Measurements from ENCODE around the gene PARS2. TPM values are rescaled to one million over a fixed set of nuclear protein-coding genes. Genes with fewer than 3 reads are reported as not detected.

PARS2 gene
- total RNA-seq, 4 donors from 2014 or later = 2.2 to 6.4 (median 5.6) TPM

DNA sequence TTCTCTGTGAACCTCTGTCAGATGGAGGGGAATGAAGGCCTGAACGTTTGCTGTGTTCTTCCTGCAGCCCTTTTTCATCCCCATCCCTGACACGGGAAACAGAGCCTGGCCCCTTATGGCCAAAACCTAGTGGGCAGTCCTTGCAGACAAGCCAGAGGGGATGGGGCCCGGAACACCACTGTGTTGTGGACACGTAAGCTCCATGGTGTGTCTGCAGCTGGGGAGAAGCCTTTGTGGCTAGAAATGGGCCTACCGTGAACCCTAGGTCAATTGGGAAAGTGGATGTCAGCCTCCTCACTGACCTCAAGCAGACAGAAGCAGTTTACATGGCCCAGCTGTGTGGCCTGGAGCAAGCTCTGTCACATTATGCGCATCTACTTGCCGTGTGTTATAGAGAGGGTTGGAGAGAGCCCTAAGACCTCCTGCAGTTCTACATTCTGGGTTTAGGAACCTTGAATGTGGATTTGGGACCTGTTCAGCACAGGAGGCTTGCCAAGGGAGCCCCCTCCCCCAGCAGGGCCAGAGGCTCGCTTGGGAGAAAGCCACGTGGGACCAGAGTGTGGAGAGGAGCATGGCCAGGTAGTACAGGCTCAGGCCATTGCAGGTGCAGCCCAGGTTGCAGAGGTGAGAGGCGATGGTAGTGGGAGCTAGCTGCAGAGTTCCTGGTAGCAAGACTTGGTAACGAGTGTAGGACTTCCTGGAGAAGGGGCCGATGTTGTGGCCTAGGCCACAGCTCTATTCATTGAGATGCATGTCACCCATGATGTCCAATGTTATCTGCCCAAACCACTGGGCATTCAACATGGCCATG is 20.7 kb downstream of the PARS2 start:
- H3K27ac ChIP-seq = no peak overlapping the region

DNA sequence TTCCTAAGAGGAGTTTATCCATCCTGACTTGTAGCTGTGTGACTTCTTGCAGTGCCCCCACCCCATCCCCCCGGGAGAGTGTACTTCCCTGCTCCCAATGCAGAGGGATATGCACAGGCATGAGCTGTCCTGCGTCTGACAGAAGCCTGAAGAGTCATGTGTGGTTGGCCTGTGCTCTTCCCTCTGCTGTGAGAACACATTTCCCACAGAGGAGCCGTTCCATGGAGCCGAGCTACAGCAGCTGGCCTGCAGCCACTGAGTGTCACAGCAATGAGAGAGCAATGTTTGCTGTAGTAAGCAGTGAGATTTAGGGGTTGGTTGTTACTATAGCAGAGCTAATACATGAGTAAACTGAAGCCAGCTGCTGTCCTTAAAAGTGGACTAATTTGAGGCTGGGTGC is 22.0 kb downstream of the PARS2 start:
- WGBS, 2 donors (ENCODE audit: low coverage in 1 of 2) = 40 to 80% methylated on average over 1 of the region's 4 CpGs
- Histone ChIP-seq H3K27ac (no peak overlapping the region), H3K4me3 (no peak overlapping the region), H3K4me1 (no peaks in the 10 kb centered on the region), H3K36me3 (peaks cover 0 to 72% of the 10 kb centered on the region in 2 donors), H3K9me3 (no peaks in the 10 kb centered on the region), H3K27me3 (no peaks in the 10 kb centered on the region)
- TF ChIP-seq POLR2AphosphoS5 (IDR thresholded peaks at IDR 0.05) = no peak
- TF ChIP-seq POLR2A (IDR thresholded peaks at IDR 0.05) = no peak
- no peak for TF ChIP-seq EP300 (IDR thresholded peaks at IDR 0.05)
- TF ChIP-seq CTCF (IDR thresholded peaks at IDR 0.05) = no peak
- no peak for ATAC-seq

More for the DNA sequence above, 20.7 kb downstream of the PARS2 start:
- ATAC-seq = no peak
- Histone ChIP-seq H3K9me3 (no peaks in the 10 kb centered on the region), H3K4me3 (no peak overlapping the region), H3K27me3 (no peaks in the 10 kb centered on the region), H3K36me3 (peaks cover 0 to 59% of the 10 kb centered on the region in 2 donors), H3K4me1 (no peaks in the 10 kb centered on the region)
- WGBS, 2 donors (ENCODE audit: low coverage in 1 of 2) = no CpG with 5 or more reads among the region's 12 CpGs
- no peak for TF ChIP-seq POLR2AphosphoS5 (IDR thresholded peaks at IDR 0.05)
- TF ChIP-seq CTCF (IDR thresholded peaks at IDR 0.05) = no peak
- TF ChIP-seq POLR2A (IDR thresholded peaks at IDR 0.05) = no peak
- no peak for TF ChIP-seq EP300 (IDR thresholded peaks at IDR 0.05)

- no peaks in the 10 kb centered on the region for H3K9me3 ChIP-seq
- TF ChIP-seq EP300 (IDR thresholded peaks at IDR 0.05) (no peak), POLR2A (IDR thresholded peaks at IDR 0.05) (no peak), CTCF (IDR thresholded peaks at IDR 0.05) (no peak), POLR2AphosphoS5 (IDR thresholded peaks at IDR 0.05) (no peak)
- no peak overlapping the region for H3K27ac ChIP-seq
- WGBS, 2 donors (ENCODE audit: low coverage in 1 of 2) = 75% methylated on average over 2 of the region's 4 CpGs; no CpG with 5 or more reads in 1 of the 2 donors
- H3K4me3 ChIP-seq = no peak overlapping the region
- ATAC-seq = no peak
- H3K27me3 ChIP-seq = no peaks in the 10 kb centered on the region
- no peaks in the 10 kb centered on the region for H3K4me1 ChIP-seq
- peaks cover 0 to 80% of the 10 kb centered on the region in 2 donors for H3K36me3 ChIP-seq
Measured at GRCh38 chr1:54741531-54741930, 22.8 kb downstream of the PARS2 start.

GRCh38 chr1:54738244-54738643 is 26.1 kb downstream of the PARS2 start:
- 100% methylated on average over 1 of the region's 6 CpGs; no CpG with 5 or more reads in 1 of the 2 donors for WGBS, 2 donors (ENCODE audit: low coverage in 1 of 2)
- Histone ChIP-seq H3K4me3 (no peak overlapping the region), H3K27ac (no peak overlapping the region), H3K36me3 (peaks cover 0 to 99% of the 10 kb centered on the region in 2 donors), H3K4me1 (no peaks in the 10 kb centered on the region), H3K27me3 (no peaks in the 10 kb centered on the region), H3K9me3 (no peaks in the 10 kb centered on the region)
- no peak for TF ChIP-seq POLR2AphosphoS5 (IDR thresholded peaks at IDR 0.05)
- TF ChIP-seq CTCF (IDR thresholded peaks at IDR 0.05) = no peak
- no peak for TF ChIP-seq POLR2A (IDR thresholded peaks at IDR 0.05)
- no peak for TF ChIP-seq EP300 (IDR thresholded peaks at IDR 0.05)
- no peak for ATAC-seq

GRCh38 chr1:54736685-54737084 is 27.6 kb downstream of the PARS2 start:
- ATAC-seq = no peak
- H3K27me3 ChIP-seq = no peaks in the 10 kb centered on the region
- WGBS, 2 donors (ENCODE audit: low coverage in 1 of 2) = 73 to 100% methylated on average over 5 of the region's 5 CpGs
- no peak overlapping the region for H3K27ac ChIP-seq
- no peaks in the 10 kb centered on the region for H3K9me3 ChIP-seq
- no peak overlapping the region for H3K4me3 ChIP-seq
- no peak for TF ChIP-seq CTCF (IDR thresholded peaks at IDR 0.05)
- no peak for TF ChIP-seq EP300 (IDR thresholded peaks at IDR 0.05)
- TF ChIP-seq POLR2AphosphoS5 (IDR thresholded peaks at IDR 0.05) = no peak
- TF ChIP-seq POLR2A (IDR thresholded peaks at IDR 0.05) = no peak
- H3K36me3 ChIP-seq = peaks cover 0 to 99% of the 10 kb centered on the region in 2 donors
- no peaks in the 10 kb centered on the region for H3K4me1 ChIP-seq
